ENCODE results near the gene ELP4.

The ELP4 gene

DNA sequence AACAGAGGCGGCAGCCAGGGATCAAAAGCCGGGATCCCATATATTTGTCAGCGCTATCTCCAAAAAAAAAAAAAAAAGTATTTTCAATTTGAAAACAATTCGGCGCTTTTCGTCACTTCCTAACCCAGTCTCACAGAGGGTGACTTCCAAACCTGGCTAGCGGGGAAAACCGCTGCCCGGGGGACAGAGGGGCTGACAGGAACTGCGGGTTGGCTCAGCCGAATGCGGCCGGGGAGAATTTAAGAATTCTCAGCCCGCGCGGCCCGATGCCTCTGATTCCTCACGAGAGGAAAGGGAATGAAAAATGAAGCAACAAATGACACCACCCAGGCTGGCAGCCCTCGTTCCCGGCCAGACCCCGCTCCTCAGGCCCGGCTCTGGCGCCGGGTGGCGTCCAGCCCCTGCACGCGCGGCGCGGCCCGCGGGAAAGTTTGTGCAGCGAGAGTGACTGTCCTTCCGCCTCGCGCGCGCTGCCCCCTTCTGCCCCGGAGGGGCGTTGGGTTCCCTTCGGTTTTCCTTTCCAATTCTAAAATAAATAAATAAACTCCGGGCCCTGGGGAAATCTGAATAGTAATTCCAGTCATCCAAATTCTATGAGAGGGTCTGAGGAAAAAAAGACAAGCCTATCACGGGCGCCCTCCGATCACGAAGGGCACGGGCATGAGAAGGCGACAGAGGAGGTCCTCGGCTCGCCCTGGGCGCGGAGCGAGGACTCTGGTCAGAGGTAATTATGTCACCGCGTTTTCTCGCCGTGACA, 306.3 kb downstream of the ELP4 start:
- no peak for TF ChIP-seq GATA3 (IDR thresholded peaks at IDR 0.05; ENCODE audit: low read depth, low read length)
- TF ChIP-seq GATA2 (IDR thresholded peaks at IDR 0.05; ENCODE audit: low read depth, low read length), result no peak

DNA sequence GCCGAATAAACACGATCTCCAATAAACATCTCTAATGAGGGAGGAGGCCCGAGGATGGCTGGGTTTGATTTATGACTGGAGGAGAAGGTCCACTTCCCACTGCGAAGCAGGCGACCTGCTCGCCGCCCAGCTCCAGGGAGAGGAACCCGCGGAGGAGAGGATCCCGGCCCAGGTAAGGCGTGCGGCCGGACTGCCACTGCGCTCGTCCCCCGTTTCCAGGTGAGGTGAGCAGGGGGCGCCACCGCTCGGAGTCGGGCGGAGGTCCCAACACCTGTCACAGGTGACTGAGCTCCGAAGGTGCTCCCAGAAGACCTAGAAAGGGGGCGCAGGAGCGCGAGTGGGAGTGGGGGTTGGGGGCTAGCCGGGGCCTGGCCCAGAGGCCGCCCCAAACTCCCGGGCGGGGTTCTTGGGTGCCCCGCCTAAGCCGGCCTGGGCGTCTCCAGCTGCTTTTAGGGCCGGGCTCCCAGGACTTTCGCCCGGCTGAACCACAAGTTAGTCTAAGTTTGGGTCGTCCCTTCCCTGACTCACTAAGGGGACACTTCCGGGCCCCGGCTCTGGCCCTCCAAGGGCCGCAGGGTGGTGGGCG, 307.0 kb downstream of the ELP4 start:
- no peak for TF ChIP-seq GATA2 (IDR thresholded peaks at IDR 0.05; ENCODE audit: low read depth, low read length)
- no peak for TF ChIP-seq GATA3 (IDR thresholded peaks at IDR 0.05; ENCODE audit: low read depth, low read length)

DNA sequence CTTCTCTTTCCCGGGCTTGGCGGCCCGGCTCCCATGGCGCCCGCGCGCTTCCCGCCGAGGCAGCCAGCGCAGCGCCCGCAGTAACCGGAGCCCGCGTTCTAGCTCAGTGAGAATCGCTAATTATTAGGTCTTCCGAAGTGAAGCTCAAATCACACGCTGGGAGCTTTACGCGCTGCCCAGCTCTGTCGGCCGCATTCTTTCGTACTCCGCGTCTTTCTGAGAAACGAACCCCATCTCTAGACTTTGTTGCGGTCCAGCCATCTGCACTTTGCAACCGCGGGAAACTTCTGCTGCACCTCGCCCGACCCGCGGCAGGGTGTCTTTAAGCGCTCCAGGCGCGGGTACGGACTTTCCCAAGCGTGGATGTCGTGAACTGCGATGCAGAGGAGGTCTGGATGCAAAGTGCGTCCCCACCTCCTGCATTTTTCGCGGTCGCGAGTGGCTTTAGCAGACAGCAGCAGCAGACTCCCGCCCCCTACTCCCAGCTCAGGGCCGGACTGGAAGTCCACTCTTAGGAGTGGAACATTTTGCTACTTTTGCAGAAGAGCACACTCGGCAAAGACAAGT, 307.6 kb downstream of the ELP4 start:
- TF ChIP-seq GATA3 (IDR thresholded peaks at IDR 0.05; ENCODE audit: low read depth, low read length), result no peak
- no peak for TF ChIP-seq GATA2 (IDR thresholded peaks at IDR 0.05; ENCODE audit: low read depth, low read length)

DNA sequence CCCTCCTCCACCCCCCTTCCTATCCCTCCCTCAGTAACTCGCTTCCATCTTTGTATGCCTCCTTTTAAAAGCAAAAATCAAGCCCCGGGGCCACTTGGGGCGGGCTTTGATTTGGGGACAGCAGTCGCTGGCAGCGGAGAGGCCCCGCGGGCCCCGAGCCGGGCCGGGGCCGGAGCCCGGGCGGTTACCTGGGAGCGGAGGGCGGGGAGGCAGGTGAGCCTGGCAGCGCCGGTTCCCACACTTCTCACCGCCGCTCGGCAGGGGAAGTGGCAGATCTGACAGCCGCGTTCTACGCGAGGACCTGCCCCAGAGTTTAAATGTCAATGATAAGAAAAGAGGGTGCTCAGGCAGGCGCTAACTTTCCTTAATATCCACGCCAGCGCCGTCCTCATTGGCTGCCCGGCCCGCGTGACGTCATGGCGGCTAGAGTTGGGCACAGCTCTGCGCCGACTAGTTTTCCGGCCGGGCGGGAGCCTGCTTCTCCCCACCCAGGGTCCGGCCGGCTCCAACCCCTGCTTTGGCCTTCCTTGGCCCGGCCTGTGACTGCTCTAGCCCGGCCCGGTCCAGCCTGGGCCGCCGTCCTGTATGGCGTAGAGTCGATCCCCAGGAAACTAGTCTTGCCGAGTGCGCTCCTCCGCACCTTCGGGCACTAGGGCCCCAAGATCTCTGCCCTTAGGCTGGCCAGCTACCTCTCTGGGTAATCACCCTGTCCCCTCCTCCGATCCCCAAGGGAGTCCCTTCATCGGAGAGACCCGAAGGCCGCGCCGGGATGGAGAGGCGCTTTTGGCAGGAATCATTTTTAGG, 308.3 kb downstream of the ELP4 start:
- no peak for TF ChIP-seq GATA2 (IDR thresholded peaks at IDR 0.05; ENCODE audit: low read depth, low read length)
- no peak for TF ChIP-seq GATA3 (IDR thresholded peaks at IDR 0.05; ENCODE audit: low read depth, low read length)

DNA sequence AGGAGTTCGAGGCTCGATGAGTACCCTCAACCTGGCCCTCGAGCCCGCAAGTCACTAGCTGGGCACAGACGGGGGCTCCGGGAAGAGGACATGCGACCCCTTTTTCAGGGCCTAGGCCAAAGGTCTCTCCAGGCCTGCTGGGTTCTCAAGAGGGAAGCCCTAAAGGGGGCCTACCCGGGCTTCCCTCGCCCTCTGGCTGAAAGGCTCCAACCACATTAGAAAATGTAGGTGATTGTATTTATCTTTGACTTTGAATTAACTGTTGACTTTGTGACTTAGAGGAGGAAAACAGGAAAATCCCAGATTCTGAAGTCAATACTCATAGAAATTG, 308.8 kb downstream of the ELP4 start:
- TF ChIP-seq GATA2 (IDR thresholded peaks at IDR 0.05; ENCODE audit: low read depth, low read length) (no peak), GATA3 (IDR thresholded peaks at IDR 0.05; ENCODE audit: low read depth, low read length) (no peak)

DNA sequence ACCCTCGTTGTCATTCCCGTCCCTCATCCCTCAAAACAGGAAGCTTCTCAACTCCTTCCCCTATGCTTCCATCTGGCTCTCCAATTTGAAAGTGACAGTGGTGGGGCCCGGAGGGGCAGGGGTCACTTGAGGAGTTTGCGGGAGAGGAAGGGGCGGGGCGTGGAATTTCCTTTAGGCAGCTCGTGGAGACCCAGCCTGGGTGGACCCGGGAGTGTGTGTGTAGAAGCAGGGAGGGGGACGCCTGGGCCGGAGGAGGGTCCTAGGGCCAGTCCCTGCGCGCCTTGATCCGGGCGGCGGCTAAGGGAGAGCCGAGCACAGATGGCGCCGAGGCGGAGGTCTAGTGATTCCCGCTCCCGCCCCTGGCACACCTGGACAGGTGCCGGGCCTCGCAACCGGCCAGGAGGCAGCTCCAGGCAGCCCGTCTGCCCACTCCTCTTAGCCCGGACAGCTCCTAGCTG, 309.3 kb downstream of the ELP4 start:
- TF ChIP-seq GATA2 (IDR thresholded peaks at IDR 0.05; ENCODE audit: low read depth, low read length) (no peak), GATA3 (IDR thresholded peaks at IDR 0.05; ENCODE audit: low read depth, low read length) (no peak)

DNA sequence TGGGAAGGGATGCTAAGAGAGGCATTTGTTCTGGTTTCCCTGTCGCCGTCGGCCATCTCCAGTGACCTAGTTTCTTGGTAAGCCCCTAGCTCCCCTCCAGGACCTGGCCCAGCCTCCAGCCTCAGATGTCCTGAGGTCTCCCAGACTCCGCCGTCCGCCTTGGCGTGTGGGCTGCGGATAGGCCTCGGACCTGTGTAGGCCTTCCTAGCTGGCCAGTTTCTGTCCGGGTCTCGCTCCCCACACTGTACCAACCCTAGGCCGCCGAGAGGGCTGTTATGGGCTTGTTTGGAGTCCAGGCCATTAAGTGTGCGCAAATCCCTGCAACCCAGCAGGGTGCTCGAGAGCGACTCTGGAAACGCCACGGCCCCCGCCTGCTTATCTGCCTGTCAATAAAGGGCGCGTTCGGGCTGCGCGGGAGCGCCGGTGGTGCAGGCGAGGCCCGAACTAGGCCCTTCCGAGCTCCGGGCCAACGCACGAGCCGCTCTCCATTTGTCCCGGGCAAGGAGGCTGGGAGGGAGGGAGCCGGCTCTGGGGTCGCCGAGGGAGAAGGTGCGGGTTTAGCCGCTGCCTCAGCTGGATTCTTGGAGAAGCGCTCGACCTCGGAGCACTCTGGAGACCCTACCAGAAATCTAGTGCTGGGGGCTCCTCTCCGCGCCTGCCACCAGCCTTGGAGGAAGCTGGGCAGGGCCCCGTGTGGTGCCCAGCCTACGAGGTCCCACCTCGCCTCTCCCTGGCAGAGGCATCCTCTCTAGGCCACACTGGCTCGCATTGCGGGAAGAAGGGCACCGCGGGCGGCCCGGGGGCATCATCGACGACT, 310.3 kb downstream of the ELP4 start:
- TF ChIP-seq GATA3 (IDR thresholded peaks at IDR 0.05; ENCODE audit: low read depth, low read length), result no peak
- TF ChIP-seq GATA2 (IDR thresholded peaks at IDR 0.05; ENCODE audit: low read depth, low read length), result no peak

DNA sequence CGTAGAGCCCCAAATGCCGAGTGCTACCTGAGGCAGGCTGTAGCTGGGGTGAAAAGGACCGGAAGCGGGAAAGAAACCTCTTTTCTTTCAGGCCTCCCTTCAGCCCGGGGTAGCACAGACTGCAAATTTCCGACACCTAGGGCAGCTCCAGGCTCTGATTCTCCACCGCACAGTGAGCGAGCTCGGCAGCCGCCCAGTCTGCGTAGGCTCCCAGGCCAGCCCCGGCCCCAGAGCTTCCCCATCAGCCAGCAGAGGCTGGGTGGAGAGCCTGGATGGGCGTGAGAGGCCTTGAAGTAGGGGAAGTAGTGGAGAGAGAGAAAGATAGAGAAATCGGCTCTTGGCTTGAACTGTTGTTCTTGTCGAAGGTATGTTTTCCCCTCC, 310.9 kb downstream of the ELP4 start:
- TF ChIP-seq GATA2 (IDR thresholded peaks at IDR 0.05; ENCODE audit: low read depth, low read length) (no peak), GATA3 (IDR thresholded peaks at IDR 0.05; ENCODE audit: low read depth, low read length) (no peak)

DNA sequence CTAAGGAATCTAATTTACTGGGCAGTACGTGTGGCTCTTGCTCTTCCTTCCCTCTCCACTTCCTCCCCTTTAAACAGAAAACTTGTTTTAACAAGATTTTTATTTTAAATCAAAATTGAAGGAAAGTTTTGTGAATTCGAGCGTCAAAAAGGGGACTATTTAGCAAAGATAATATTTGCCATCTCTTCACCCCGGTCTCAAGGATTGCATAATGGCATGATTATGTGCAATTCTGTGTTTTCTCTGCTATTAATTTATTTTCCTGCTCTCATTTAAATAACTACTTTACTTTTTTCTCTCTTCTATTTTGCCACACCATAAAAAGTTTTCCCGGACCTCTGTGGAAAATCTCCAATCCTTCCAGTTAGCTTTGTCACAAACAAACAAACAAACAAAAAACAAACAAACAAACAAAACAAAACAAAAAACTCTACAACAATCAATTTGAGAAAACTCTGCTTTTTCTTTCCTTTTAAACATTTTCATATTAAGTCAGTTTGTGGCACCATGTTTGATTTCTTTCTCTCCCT, 311.7 kb downstream of the ELP4 start:
- TF ChIP-seq GATA3 (IDR thresholded peaks at IDR 0.05; ENCODE audit: low read depth, low read length) (no peak), GATA2 (IDR thresholded peaks at IDR 0.05; ENCODE audit: low read depth, low read length) (no peak)

DNA sequence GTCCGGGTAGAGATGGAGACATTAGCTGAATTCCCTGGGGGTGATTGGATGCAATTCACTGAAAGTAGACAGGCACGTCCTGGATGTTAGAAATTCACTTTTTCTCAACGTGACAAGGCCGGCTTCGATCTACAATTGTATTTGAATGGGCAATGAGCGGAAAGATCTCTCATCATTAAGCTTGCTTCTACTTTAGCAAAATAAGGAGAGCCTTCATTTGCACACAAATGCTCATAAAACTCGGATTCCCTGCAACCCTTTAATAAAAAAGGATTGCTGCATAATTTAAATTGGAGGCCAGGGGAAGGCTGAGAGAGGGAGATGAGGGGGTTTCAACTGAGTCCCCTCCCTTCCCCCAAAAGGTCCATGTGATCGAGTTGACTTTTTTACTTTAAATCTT, 312.2 kb downstream of the ELP4 start:
- no peak for TF ChIP-seq GATA2 (IDR thresholded peaks at IDR 0.05; ENCODE audit: low read depth, low read length)
- TF ChIP-seq GATA3 (IDR thresholded peaks at IDR 0.05; ENCODE audit: low read depth, low read length), result no peak

DNA sequence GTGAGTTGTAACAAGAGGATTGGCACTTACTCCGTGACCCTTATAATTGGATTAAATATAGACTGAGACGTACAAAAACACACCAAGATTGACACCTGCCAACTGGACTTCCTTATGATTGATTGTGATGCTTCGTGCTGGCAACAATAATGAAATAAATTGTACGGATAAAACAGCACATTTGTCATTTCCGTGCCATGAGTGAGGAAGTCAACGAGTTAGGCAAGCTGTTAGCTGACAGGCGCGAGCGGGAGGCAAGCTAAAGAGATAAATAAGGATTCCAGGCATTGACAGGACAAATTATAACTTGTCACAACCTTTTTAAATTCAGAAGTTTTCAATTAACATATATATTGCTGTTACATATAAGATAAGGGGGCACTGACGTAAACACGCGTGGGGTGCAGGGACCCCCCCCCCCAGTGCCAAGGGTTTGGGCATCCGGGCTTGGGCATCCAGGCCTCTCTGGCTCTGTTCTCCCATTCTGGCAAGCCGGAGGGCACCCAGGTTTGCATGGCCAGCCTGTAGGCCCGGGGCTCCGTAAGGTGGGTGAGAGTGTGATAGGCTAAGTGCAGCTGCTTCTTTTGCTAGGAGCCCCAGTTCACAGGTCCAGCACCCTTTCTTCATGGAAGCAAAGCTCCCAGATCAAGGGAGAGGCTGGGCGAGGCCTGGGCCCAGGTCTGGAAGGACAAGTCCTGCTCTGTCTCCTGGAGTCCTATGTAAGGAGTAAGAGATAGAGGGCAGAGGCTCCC, 312.8 kb downstream of the ELP4 start:
- TF ChIP-seq GATA3 (IDR thresholded peaks at IDR 0.05; ENCODE audit: low read depth, low read length), result no peak
- TF ChIP-seq GATA2 (IDR thresholded peaks at IDR 0.05; ENCODE audit: low read depth, low read length), result no peak

DNA sequence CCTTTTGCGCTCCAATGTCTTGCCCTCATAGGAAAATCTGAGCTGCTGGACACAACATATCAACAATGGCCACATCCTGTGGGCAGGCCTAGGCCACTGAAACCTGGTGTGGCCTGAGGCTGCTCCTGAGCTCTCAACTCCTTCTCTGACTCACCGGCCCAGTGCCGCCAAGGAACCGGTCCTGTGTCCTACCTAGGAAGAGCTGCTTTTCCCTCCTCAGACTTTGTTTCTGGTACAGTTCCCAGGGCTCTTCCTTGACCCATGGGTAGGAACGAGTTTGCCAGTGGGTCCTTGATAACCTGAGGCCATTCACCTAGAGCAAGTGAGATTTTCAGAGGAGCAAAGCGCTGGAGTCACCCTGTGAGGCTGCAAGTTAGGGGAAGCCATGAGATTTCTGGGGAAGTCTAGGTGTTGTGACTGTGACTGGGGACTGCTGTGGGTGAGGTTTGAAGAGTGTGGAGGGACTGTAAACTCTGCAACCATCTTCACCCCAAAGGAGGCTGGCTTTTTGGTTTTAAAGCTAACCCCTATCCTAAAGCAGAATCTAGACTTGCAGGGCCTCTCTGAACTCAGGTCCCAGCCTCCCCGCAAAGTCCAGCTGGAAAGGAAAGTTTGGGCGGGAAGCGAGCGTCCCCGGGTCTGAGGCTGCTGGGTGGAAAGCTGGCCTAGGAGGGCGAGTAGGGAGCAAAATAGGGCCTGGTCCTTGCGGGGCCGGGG, 313.5 kb downstream of the ELP4 start:
- no peak for TF ChIP-seq GATA2 (IDR thresholded peaks at IDR 0.05; ENCODE audit: low read depth, low read length)
- no peak for TF ChIP-seq GATA3 (IDR thresholded peaks at IDR 0.05; ENCODE audit: low read depth, low read length)

Measured in SH-SY5Y (cell line).